Stimulated activated CD8-positive, alpha-beta memory T cell treated with anti-CD3 and anti-CD28 coated beads, Interleukin-7, amount 100 ng/mL, for 1 hour (primary cell): ENCODE measurements around the gene C2orf68.
"Not testable (repeated sequence)": the region's sequence is repeated elsewhere in the genome, so short reads cannot be mapped to it uniquely, and the experiment has no call there.

Experiments
- DNase-seq, 2 donors: peaks; one replicate each; pipeline ENCODE4 v3.0.0-alpha.2; 2020; ENCODE audit warnings: low read depth in 2 of 2

Gene C2orf68

DNA sequence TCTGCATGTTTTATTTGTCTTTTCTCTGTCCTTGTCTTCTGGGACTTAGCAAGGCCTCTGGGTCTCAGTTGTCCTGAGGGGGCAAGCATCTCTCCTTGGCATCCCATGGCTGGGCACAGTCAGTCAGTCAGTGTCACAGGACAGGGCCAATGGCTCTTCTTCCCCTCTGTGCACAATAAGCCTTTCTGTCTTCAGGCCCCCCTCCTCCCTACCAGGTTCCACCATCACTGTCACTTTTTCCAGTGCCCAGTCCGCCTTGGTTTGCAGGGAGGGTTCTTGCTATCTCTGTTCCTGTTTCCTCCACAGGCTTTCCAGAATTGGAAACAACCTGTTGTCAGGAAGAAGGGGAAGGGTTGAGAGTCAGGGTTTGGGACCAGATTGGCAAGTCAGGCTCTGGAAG, 29.4 kb downstream of the C2orf68 start:
- no peak for DNase-seq

DNA sequence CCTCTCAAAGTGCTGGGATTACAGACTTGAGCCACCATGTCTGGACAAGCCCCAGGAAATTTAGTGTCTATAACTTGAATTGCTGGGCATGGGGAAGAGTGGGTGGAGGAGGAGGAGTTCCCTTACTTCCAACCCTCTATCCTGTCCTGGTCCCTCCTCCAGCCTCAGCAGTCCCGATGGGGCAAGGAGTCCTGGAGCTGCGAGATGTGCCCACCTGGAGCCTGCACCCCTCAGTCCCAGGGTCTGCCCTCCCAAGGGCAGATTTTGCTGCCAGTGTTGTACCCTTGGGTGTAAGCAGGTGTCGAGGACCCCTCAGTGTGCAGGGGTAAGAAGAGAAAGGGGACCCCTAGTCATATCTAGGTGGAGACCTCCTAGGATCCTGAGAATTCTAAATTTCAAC, 31.7 kb downstream of the C2orf68 start:
- no peak for DNase-seq

DNA sequence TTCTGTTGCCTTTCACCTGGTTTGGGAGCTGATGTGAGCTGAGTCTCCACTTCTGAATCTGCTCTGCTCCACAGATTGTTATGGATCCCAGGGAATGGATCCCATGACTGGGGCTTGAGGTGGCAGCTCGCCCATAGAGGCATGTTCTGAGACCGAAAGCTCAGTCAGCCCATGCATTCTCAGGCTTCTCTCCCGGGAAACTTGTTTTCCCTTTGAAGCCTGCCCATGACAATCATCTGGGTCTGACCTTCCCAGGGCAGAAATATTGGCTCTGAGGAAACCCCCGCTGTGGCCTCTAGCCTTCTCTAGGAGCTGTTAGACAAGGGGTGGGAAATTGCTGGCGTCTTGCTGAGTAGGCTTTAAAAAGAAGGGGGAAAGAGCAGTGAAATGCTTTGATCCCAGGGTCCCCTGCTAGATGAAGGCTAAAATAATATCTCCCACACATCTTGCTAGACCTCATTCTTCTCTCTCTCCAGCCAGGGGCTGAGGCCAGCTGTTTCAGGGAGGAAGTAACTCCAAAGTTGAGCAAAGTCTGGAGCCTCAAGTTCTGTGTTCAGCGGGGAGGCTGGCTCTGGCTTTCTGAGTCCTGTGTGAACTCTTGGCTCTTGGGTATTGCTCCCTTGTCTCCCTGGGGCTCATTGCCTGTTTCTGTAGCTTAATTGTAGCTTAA, 32.5 kb downstream of the C2orf68 start:
- no peak for DNase-seq

DNA sequence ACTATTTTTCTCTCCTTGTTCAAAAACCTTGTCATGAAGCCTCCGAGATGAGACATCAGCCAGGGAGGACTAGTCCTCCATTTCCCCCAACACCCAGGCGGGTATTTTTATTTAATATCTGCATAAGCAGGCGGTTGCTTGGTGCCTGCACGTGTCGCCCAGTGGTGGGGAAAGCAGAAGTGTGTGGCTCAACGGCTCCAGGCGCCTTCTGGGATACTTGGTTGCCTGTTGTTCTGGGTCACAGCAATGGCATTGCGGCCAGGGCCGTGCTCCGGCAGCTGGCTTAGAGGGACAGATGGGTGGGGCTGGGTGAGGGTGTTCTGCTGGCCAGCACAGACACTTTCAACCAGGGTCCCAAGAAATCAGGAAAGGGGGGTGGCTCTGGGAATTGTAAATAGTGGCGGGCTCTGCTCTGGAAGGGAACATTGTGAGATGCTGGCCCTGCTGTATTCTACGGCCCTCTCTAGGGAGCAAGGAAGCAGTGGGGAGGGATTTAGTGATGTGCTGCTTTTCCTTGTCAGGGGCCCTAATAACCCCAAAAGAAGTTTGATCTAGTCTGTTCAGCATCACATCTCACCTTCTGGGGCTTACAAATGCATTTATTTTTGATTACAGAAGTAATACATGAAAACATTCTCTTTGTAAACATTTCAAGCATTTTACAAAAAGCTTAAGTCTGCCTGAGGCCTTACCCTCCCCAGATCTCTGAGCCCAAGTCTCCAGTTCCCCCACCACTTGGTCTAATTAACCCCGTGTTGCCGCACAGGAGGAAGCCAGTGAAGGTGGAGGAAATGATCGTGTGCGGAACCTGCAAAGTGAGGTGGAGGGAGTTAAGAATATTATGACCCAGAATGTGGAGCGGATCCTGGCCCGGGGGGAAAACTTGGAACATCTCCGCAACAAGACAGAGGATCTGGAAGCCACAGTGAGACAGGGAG, 33.4 kb downstream of the C2orf68 start:
- DNase-seq: no peak

DNA sequence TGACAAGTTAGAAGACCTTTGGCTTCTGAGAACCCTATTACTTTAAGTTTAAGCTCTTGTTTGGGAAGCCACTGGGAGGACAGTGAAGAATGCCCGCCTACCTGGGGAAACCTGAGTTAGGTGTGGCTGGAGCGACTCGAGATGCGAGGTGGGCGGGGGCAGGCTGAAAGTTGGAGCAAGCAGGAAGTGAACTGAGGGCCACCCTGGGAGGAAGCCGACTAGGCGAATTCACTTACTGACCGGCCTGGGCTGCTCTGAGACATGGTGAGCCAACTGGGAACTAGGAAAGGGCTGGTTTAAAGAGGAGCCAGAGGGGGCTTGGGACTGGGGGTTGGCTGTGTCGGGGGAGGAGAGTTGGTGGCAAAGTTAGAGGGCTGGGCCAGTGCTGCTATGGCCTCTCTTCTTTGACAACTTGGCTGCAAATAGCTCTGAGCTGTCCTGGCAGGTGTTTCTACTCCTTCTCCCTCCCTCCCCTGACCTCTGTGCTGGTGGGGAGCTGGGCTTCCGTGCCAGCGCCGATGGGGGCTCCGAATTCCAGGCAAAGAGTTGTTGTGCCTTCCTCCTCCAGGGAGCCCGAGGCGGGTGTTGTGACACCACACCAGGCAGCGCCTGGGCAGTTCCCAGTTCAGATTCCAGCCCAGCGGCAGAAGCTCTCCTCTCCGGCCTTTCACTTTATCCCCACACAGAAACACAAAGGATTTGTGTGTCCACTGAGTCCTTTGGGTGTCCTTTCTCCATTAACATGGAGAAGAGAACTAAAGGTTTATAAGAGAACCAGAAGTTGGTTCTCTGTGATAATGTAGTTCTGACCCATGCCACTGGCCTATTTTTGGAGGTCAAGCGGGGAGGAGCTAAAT, 34.3 kb downstream of the C2orf68 start, which contains the start of gene VAMP8:
VAMP8 (plus strand) TSS at position 201 of the 857 bp plus-strand sequence; CDS start at position 262, 61 bp downstream.
- DNase-seq: peak; percentile 16 to 41

DNA sequence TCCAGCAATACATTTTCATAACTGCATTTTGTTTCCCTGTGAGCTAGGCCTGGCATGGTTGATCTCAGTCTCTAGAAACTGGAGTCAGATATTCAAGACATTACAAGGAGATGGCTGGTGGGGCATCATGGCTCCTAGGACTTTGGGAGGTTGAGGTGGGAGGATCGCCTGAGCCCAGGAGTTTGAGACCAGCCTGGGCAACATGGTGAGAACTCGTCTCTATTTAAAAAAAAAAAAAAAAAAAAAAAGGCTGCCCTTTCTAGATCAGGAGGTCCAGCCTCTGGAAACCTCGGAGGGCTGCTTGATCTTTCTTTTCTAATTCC, 34.8 kb downstream of the C2orf68 start:
- no peak for DNase-seq

DNA sequence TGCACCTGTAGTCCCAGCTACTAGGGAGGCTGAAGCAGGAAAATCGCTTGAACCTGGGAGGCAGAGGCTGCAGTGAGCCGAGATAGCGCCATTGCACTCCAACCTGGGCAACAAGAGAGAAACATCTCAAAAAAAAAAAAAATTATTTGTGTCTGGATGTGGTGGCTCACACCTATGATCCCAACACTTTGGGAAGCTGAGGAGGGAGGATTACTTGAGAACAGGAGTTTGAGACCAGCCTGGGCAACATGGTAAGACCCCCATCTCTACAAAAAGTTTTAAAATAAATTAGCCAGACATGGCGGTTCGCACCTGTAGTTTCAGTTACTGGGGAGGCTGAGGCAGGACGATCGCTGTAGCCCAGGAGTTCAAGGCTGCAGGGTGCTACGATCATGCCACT, 36.1 kb downstream of the C2orf68 start:
- DNase-seq: no peak

DNA sequence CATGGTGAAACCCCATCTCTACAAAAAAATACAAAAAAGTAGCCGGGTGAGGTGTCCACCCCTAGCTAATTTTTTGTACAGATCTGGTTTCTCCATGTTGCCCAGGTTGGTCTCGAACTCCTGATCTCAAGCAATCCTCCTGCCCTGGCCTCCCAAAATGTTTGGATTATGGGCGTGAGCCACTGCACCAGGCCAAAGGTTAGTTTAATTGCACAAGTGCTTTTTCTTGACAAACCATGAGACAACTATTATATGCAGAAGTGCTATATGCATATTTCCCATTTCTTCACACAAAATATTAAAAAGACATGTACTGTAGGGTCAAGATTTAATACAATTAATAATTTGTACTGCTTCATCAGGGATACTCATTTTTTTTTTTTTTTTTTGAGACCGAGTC, 45.6 kb downstream of the C2orf68 start:
- no peak for DNase-seq

DNA sequence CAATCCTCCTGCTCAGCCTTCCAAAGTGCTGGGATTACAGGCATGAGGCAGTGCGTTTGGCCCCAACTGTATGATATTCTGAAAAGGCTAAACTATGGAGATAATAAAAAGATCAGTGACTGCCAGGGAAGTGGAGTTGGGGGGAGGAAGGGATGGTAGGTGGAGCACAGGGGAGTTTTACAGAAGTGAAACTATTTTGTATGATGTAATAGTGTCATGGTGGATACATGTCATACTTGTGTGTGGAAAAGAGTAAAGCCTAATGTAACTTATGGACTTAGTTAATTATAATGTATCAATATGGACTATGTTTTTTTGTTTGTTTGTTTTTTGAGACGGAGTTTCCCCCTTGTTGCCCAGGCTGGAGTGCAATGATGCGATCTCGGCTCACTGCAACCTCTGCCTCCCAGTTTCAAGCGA, 47.7 kb downstream of the C2orf68 start:
- DNase-seq: no peak

DNA sequence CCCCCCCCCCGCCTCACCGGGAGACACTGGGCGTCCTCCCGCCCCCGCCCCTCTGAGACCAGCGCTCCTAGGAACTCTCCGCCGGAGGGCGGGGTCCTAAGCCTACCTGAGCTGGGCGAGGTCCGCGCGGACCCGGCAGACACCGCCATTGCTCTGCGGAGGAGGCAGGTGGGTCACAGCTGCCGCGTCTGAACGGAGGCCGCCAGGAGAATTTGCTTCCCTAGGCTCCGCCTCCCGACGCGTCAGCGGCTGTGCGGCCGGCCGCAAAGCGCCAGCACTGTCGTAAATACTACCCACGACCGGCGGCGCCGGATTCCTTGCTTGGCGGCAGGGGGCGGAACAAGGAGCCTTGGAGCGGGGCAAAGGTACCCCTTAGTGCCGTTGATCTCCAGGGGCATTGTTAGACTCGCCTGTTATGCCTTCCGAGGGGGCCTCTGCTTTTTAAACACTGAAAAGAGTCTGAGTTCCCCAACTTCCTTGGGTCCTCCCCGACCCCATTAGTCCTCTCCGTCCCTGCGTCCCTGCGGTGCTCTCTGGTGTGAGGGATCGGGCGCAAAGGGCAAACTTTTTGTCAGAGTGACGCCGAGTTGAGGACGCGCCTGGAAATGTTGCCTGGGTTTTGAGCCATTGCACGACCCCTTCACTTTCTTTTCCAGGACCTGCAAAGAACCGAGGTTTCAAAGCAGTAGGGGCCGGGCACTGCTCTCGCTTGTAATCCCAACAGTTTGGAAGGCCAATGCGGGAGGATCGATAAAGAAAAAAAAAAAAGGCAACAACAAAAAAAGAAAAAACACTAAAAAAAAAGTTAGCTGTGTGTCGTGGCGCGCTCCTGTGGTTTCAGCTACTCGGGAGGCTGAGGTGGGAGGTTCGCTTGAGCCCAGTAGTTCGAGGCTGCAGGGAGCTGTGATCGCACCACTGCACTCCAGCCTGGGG, 50.3 kb downstream of the C2orf68 start, which contains the start of gene GGCX:
GGCX (minus strand) TSS at position 214 of the 933 bp plus-strand sequence; CDS start at position 149, 65 bp downstream.
- peak; percentile 91 to 92 for DNase-seq

DNA sequence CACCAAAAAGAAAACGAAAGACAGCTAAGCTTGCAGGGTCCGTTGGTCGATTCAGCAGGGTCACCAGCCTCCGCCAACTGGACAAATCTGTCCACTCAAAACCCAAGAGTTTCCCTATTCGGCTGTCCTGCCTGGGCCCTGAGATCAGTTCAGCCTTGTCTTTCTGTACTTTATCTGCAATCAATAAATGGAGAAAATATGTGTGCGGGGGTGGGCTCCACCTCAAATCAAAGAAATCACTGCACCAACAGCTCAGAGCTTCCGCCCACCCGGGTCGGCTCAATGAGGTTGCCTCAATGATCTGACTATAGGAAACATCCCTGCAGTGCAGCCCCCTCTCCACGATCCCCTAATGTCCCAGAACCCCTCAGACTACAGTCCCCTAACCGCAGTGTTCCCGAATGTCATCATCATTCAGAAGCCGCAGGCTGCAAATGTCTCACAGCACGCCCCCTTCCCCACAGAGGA, 51.0 kb downstream of the C2orf68 start:
- no peak for DNase-seq

DNA sequence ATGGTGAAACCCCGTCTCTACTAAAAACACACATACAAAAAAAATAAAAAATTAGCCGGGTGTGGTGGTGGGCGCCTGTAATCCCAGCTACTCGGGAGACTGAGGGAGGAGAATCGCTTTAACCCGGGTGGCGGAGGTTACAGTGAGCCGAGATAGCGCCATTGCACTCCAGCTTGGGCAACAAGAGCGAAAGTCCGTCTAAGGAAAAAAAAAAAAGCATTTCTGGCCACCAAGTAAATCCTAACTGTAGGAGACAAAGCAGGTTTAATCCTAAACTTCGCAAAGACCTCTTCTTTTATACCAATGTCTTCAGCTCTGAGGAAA, 51.5 kb downstream of the C2orf68 start:
- not testable (repeated sequence) for DNase-seq

DNA sequence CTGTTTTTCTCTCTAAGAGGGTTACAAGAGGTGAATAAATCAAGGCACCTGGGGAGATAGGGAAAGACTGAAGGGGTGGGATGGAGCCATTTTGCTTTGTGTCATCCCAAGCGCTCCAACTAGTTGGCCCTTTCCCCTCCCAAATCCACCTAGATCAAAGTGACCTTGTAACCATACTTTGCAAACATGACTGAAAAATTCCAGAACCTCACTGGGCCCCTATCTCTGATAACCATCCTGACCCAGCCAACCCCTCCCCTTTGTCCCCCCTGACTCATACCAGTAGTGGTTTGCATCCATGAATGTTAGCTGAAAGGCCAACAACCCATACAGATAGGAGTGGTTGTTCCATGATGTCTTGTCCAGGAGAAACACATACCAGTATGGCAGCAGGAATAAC, 53.7 kb downstream of the C2orf68 start:
- no peak for DNase-seq

DNA sequence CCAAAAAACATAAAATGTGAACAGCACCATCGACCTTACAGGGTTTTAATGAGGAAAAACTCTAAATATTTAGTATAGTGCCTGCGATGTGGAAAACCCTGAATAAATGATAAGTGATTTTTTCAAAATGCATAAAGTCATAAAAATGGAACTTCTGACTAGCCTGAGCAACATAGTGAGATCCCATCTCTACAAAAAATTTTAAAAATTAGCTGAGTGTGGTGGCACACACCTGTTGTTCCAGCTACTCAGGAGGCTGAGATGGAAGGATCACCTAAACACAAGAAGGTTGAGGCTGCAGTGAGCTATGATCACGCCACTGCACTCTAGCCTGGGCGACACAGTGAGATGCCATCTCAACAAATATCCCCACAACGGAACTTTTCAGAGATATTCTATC, 54.7 kb downstream of the C2orf68 start:
- no peak for DNase-seq
